ENCODE results near the gene SLC27A3. TPM values are rescaled to one million over a fixed set of nuclear protein-coding genes. Genes with fewer than 3 reads are reported as not detected.

The SLC27A3 gene, protein sequence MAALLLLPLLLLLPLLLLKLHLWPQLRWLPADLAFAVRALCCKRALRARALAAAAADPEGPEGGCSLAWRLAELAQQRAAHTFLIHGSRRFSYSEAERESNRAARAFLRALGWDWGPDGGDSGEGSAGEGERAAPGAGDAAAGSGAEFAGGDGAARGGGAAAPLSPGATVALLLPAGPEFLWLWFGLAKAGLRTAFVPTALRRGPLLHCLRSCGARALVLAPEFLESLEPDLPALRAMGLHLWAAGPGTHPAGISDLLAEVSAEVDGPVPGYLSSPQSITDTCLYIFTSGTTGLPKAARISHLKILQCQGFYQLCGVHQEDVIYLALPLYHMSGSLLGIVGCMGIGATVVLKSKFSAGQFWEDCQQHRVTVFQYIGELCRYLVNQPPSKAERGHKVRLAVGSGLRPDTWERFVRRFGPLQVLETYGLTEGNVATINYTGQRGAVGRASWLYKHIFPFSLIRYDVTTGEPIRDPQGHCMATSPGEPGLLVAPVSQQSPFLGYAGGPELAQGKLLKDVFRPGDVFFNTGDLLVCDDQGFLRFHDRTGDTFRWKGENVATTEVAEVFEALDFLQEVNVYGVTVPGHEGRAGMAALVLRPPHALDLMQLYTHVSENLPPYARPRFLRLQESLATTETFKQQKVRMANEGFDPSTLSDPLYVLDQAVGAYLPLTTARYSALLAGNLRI
- 8.4 TPM for total RNA-seq
- polyA plus RNA-seq: 48.5 TPM
- long read RNA-seq, donor 1: 0 reads
- long read RNA-seq, donor 2, partial matches to known transcripts: 0 of 5 reads
- long read RNA-seq, donor 2, other reads (novel, unspliced or antisense): 0 of 5 reads
- long read RNA-seq, donor 3, partial matches to known transcripts: 0 of 4 reads
- long read RNA-seq, donor 3, other reads (novel, unspliced or antisense): 0 of 4 reads
- long read RNA-seq, donor 4: 0 reads
- long read RNA-seq, donor 5, transcript SLC27A3-201 (10 exons, 3,351 nt): major isoform, 6 of 14 reads
- long read RNA-seq, donor 5, partial matches to known transcripts: 7 of 14 reads
- long read RNA-seq, donor 5, other reads (novel, unspliced or antisense): 0 of 14 reads
- long read RNA-seq, donor 6, partial matches to known transcripts: 0 of 4 reads
- long read RNA-seq, donor 6, other reads (novel, unspliced or antisense): 0 of 4 reads
- long read RNA-seq, donor 7, partial matches to known transcripts: 0 of 1 reads
- long read RNA-seq, donor 7, other reads (novel, unspliced or antisense): 0 of 1 reads
- long read RNA-seq, donor 8, partial matches to known transcripts: 0 of 4 reads
- long read RNA-seq, donor 8, other reads (novel, unspliced or antisense): 0 of 4 reads
- long read RNA-seq, donor 9, partial matches to known transcripts: 0 of 1 reads
- long read RNA-seq, donor 9, other reads (novel, unspliced or antisense): 0 of 1 reads
- long read RNA-seq, donor 10, partial matches to known transcripts: 0 of 1 reads
- long read RNA-seq, donor 10, other reads (novel, unspliced or antisense): 0 of 1 reads

DNA sequence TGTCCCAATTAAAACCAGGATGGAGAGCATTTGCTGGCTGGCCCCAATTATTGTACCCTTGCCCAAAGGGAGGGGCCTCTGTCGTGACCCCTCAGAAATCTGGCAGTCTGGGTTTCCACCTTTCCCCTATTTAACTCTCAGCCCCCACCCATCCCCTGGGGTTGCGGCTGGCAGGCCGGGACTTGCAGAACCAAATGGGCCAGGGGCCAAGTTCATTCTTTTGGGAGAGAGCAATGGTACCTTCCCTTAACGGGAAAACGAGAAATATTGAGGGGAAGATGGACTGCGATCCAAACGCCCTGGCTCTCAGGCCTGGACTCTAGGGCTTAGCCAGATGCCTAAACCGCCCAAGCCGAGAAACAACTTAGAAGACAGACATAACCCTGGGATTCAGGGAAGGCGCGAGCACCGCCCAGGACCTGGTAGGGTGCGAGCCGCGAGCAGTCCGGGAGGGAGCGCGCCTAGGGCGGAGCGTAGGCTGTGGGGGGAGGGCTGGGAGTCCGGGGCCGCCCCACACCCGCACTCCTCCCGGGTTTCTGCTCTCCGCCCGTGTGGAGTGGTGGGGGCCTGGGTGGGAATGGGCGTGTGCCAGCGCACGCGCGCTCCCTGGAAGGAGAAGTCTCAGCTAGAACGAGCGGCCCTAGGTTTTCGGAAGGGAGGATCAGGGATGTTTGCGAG is at the start of gene SLC27A3:
Gene SLC27A3, plus strand, starts transcription at position 628 of the 678 bp plus-strand sequence. CDS start 91 bp downstream, outside the sequence.
- peaks cover 4 to 33% of the 10 kb centered on the region in 2 donors for H3K4me1 ChIP-seq (ENCODE audit: control insufficient read depth in 2 of 2, insufficient read depth in 2 of 2, low read length in 2 of 2)
- peaks cover 0 to 9% of the 10 kb centered on the region in 2 donors for H3K27me3 ChIP-seq (ENCODE audit: control insufficient read depth in 2 of 2, insufficient read depth in 1 of 2, low read length in 1 of 2)
- no peaks in the 10 kb centered on the region for H3K9me3 ChIP-seq (ENCODE audit: control insufficient read depth in 2 of 2, insufficient read depth in 1 of 2, low read length in 1 of 2)
- H3K4me3 ChIP-seq (ENCODE audit: low read length in 2 of 2): peak within 1 kb of the TSS; percentile 55 to 60
- peak within 1 kb of the TSS; percentile 62 to 78 for H3K27ac ChIP-seq (ENCODE audit: low read depth in 1 of 2, low read length in 1 of 2)
- H3K36me3 ChIP-seq (ENCODE audit: control insufficient read depth in 2 of 2, insufficient read depth in 2 of 2, low read length in 1 of 2): peaks cover 23 to 32% of the 10 kb centered on the region in 2 donors
- WGBS: 26% methylated on average over 35 of the region's 35 CpGs
- DNase-seq (ENCODE audit: low read depth in 6 of 9, low spot score in 9 of 9): peak in 1 of 9 donors; percentile 15

DNA sequence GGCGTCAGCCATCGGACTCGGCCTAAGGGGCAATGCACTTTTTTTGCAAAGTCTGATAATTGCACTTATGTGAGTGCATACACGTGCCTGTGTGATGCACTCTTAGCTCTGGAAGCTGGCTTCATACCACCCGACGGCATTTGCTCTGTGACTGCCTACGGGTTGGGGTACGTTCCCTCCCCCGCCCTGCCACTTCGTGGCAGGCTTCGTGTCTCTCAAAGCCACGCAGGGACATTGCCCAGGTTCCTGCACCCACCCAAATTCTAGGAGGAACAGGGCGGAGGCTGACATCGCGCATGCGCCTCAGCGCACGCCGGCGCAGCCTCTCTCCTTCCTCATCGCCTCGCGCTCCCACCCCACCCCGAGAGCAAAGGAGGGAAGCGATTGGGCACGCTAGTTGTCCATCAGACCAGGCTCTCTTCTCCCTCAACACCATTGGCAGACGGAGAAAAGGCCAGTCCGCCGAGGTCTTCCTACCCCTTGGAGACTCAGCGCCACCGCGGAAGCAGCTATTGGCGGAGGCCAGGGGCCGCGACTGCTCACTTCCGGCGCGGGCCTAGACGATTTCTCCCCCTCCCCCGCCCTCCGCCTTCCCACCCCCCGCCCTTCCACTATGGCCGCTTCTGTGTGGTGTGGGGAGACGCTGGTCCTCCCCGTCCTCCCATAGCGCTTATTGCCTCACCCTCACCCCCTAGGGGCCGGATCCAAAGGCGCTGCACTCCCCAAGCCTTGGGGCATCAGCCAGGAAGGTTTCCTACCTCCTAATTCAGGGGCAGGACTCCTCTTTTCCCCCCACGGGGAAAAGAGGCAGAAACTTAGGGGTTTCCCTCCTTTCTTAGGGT is 47.5 kb upstream of the SLC27A3 start, which contains the start of gene INTS3:
Gene INTS3, plus strand, starts transcription at position 588 of the 842 bp plus-strand sequence. CDS start 585 bp downstream, outside the sequence.
- WGBS: under 1% methylated on average over 49 of the region's 49 CpGs

DNA sequence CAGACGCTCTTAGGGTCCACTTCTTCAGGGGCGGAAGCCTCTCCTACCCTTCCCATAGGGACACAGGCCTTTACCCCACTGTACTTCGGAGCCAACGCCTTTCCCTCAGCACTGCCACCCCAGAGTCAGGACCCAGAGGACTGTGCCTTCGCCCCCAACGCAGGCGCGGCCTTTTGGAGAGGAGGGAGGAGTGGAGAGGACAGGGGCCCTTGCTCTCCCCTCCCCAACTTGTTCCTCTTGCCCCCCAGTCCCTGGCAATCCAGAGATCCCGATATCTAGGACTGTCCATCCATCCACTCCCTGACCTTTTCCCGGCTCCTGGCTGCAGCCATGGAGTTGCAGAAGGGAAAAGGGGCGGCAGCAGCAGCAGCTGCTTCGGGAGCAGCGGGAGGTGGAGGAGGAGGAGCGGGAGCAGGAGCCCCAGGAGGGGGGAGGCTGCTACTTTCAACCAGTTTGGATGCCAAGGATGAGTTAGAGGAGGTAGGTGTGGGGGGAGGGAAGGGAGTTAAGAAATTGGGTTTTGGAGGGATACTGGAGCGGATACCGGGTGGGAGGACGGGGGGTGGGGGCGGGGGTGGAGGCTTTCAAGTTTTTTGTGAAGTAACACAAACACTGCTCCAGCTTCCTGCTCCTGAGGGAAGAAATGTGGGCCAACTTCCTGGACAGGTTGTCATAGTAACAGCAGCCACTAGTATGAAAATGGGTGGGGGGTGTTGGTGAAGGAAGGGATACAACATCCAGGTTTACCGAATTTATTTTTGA is 46.7 kb upstream of the SLC27A3 start:
- under 1% methylated on average over 19 of the region's 19 CpGs for WGBS
- Histone ChIP-seq H3K4me3 (ENCODE audit: low read length in 2 of 2) (peak overlapping the region; percentile 62 to 73), H3K4me1 (ENCODE audit: control insufficient read depth in 2 of 2, insufficient read depth in 2 of 2, low read length in 2 of 2) (peaks cover 7 to 18% of the 10 kb centered on the region in 2 donors), H3K36me3 (ENCODE audit: control insufficient read depth in 2 of 2, insufficient read depth in 2 of 2, low read length in 1 of 2) (no peaks in the 10 kb centered on the region), H3K9me3 (ENCODE audit: control insufficient read depth in 2 of 2, insufficient read depth in 1 of 2, low read length in 1 of 2) (peaks cover 0 to 4% of the 10 kb centered on the region in 2 donors), H3K27me3 (ENCODE audit: control insufficient read depth in 2 of 2, insufficient read depth in 1 of 2, low read length in 1 of 2) (no peaks in the 10 kb centered on the region), H3K27ac (ENCODE audit: low read depth in 1 of 2, low read length in 1 of 2) (peak overlapping the region; percentile 89 to 95)
- DNase-seq (ENCODE audit: low read depth in 6 of 9, low spot score in 9 of 9): peak in 5 of 9 donors; percentile 15 to 42 (median 32)

More for the DNA sequence above, 47.5 kb upstream of the SLC27A3 start, which contains the start of gene INTS3:
- Histone ChIP-seq H3K4me3 (ENCODE audit: low read length in 2 of 2) (peak within 1 kb of the TSS; percentile 62 to 73), H3K27ac (ENCODE audit: low read depth in 1 of 2, low read length in 1 of 2) (peak within 1 kb of the TSS; percentile 89 to 95), H3K9me3 (ENCODE audit: control insufficient read depth in 2 of 2, insufficient read depth in 1 of 2, low read length in 1 of 2) (peaks cover 0 to 4% of the 10 kb centered on the region in 2 donors), H3K36me3 (ENCODE audit: control insufficient read depth in 2 of 2, insufficient read depth in 2 of 2, low read length in 1 of 2) (no peaks in the 10 kb centered on the region), H3K27me3 (ENCODE audit: control insufficient read depth in 2 of 2, insufficient read depth in 1 of 2, low read length in 1 of 2) (no peaks in the 10 kb centered on the region), H3K4me1 (ENCODE audit: control insufficient read depth in 2 of 2, insufficient read depth in 2 of 2, low read length in 2 of 2) (peaks cover 7 to 18% of the 10 kb centered on the region in 2 donors)
- DNase-seq (ENCODE audit: low read depth in 6 of 9, low spot score in 9 of 9): peak; percentile 99 to 100 (median 100)

DNA sequence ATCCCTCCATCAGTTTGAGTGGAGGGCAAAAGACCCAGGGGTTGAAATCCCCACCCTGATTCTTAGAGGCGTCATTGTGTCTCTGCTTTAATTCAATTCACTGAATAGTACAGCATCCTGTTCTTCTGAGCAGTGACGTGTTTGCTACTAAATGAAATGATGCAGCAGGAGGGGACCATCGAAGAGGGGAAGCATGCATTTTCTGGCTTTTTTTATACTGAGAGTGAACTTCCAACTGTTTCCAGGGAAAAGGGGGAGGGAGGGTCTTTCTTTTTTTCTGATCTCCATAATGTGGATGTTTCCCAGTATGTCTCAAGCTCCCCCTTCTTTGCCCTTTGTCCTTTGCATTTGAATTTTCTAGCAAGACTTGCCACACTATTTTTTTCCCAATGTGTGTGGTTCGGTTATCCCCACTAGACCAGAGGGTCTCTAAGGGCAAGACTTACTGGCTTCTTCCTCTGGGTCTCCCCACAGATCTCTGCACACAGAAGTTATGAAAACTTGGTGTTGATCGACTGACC is 44.7 kb upstream of the SLC27A3 start:
- Histone ChIP-seq H3K36me3 (ENCODE audit: control insufficient read depth in 2 of 2, insufficient read depth in 2 of 2, low read length in 1 of 2) (peaks cover 3 to 4% of the 10 kb centered on the region in 2 donors), H3K9me3 (ENCODE audit: control insufficient read depth in 2 of 2, insufficient read depth in 1 of 2, low read length in 1 of 2) (peaks cover 0 to 4% of the 10 kb centered on the region in 2 donors), H3K4me1 (ENCODE audit: control insufficient read depth in 2 of 2, insufficient read depth in 2 of 2, low read length in 2 of 2) (peaks cover 7 to 18% of the 10 kb centered on the region in 2 donors), H3K4me3 (ENCODE audit: low read length in 2 of 2) (no peak overlapping the region), H3K27me3 (ENCODE audit: control insufficient read depth in 2 of 2, insufficient read depth in 1 of 2, low read length in 1 of 2) (no peaks in the 10 kb centered on the region), H3K27ac (ENCODE audit: low read depth in 1 of 2, low read length in 1 of 2) (no peak overlapping the region)
- 93% methylated on average over 5 of the region's 5 CpGs for WGBS
- DNase-seq (ENCODE audit: low read depth in 6 of 9, low spot score in 9 of 9): no peak

DNA sequence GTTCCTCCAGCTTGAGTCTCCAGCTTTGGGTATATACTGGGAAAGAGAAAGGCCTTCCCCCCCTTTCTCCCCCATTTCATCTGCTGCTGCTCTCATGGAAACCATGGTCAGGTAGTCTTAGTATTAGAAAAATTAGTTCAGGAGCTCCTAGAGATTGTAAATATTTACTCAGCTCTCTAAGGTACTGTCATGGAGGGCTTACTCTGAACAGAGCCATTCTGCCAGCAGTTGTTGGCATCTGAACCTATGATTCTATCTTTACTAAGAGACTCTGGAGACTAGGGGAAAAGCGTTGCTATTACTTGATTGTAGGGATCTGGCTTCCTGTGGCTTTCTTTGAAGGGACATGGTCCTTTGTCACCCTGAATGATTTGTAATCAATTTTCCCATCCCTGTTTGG is 41.2 kb upstream of the SLC27A3 start:
- H3K9me3 ChIP-seq (ENCODE audit: control insufficient read depth in 2 of 2, insufficient read depth in 1 of 2, low read length in 1 of 2): no peaks in the 10 kb centered on the region
- no peak overlapping the region for H3K4me3 ChIP-seq (ENCODE audit: low read length in 2 of 2)
- H3K27ac ChIP-seq (ENCODE audit: low read depth in 1 of 2, low read length in 1 of 2): no peak overlapping the region
- H3K4me1 ChIP-seq (ENCODE audit: control insufficient read depth in 2 of 2, insufficient read depth in 2 of 2, low read length in 2 of 2): peaks cover 5 to 6% of the 10 kb centered on the region in 2 donors
- DNase-seq (ENCODE audit: low read depth in 6 of 9, low spot score in 9 of 9): no peak
- WGBS: 97% methylated on average over 1 of the region's 1 CpG
- H3K27me3 ChIP-seq (ENCODE audit: control insufficient read depth in 2 of 2, insufficient read depth in 1 of 2, low read length in 1 of 2): no peaks in the 10 kb centered on the region
- peaks cover 3 to 5% of the 10 kb centered on the region in 2 donors for H3K36me3 ChIP-seq (ENCODE audit: control insufficient read depth in 2 of 2, insufficient read depth in 2 of 2, low read length in 1 of 2)

DNA sequence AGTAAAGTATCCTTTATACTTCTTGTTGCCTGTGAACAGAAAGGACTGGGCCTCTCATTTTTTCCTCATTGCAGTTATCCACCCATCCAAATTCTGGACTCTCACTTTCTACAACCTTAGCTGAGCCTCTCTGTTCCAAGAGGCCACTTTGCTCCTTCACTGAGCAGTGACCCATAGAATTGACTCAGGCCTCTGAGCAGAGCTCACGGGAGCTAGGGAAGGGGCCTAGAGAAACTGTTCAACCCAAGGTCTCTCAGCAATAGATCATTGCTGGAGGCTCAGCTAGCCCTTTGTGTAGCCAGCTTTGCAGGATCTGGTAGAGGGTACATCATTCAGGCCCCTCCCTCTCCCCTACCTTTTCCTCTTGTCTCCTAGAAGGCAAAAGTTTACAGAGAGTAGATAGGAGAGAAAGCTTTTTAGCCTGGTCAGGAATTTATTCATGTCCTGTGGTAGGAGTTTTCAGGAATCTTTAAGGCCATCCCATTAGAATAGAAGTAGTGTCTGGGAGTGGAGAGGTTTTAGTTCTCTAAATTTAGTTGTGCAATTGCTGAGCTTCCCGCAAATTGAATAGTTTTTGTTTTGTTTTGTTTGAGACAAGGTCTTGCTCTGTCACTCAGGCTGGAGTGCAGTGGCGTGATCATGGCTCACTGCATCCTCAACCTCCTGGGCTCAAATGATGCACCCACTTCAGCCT is 40.7 kb upstream of the SLC27A3 start:
- no peaks in the 10 kb centered on the region for H3K4me1 ChIP-seq (ENCODE audit: control insufficient read depth in 2 of 2, insufficient read depth in 2 of 2, low read length in 2 of 2)
- no peak for DNase-seq (ENCODE audit: low read depth in 6 of 9, low spot score in 9 of 9)
- WGBS: 96% methylated on average over 3 of the region's 3 CpGs
- peaks cover 3 to 5% of the 10 kb centered on the region in 2 donors for H3K36me3 ChIP-seq (ENCODE audit: control insufficient read depth in 2 of 2, insufficient read depth in 2 of 2, low read length in 1 of 2)
- no peak overlapping the region for H3K27ac ChIP-seq (ENCODE audit: low read depth in 1 of 2, low read length in 1 of 2)
- H3K9me3 ChIP-seq (ENCODE audit: control insufficient read depth in 2 of 2, insufficient read depth in 1 of 2, low read length in 1 of 2): no peaks in the 10 kb centered on the region
- no peak overlapping the region for H3K4me3 ChIP-seq (ENCODE audit: low read length in 2 of 2)
- H3K27me3 ChIP-seq (ENCODE audit: control insufficient read depth in 2 of 2, insufficient read depth in 1 of 2, low read length in 1 of 2): no peaks in the 10 kb centered on the region
